GM20431 (cell line): ENCODE measurements around the gene ZFP62.

Source experiments
- in situ Hi-C: fragments of 300-500 bp; cut with MseI, MboI; formaldehyde crosslinking; loops from one replicate; pipeline ENCODE4 v1.15.0; 2020; ENCODE audit warnings: low sequenced_read_pairs; ENCODE audit not compliant: unreplicated experiment

Gene ZFP62

DNA sequence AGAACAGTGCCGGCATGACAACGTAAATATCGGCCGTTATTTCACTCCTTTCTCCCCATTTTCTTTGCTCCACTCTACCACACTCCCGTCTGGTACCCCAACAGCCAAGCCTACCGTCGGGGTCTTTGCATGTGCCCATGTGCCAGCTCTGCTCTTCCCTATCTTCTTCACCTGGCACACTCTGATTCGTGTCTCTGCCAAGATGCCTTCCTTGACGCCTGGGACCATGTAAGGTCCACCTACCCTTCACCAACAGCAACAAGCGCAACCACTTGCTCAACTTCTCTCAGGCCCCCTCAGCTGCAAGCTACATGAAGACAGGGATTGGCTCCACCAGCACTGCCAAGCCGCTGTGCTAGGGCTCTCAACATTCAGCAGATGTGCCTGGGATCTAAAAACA lies 62.9 kb downstream of the ZFP62 start:
- in situ Hi-C loops = no loop called here
